HEK293 (cell line): Measurements from ENCODE around the gene SCFD1.

Source experiments
- CTCF ChIP-seq: fragments of 450-650 bp; formaldehyde crosslinking; IDR thresholded peaks from 2 replicates; pipeline ENCODE4 v1.5.1; 2016; ENCODE audit warnings: missing biosample characterization, missing genetic modification characterization
- KLF16 ChIP-seq: fragments of 450-650 bp; formaldehyde crosslinking; IDR thresholded peaks from 2 replicates; pipeline ENCODE4 v1.5.1; 2017; ENCODE audit warnings: missing biosample characterization, missing genetic modification characterization
- REST ChIP-seq: fragments of 450-650 bp; formaldehyde crosslinking; IDR thresholded peaks from 2 replicates; pipeline ENCODE4 v1.5.1; 2016; ENCODE audit warnings: missing biosample characterization, missing genetic modification characterization
- TRIM28 ChIP-seq: IDR thresholded peaks from 2 replicates; pipeline ENCODE4 v1.6.1; 2011; ENCODE audit warnings: low read length, control low read depth, borderline replicate concordance
- YY1 ChIP-seq: fragments of 450-650 bp; formaldehyde crosslinking; IDR thresholded peaks from 2 replicates; pipeline ENCODE4 v1.5.1; 2018; ENCODE audit warnings: missing biosample characterization, missing genetic modification characterization
- ZNF138 ChIP-seq: fragments of 450-650 bp; formaldehyde crosslinking; IDR thresholded peaks from 2 replicates; pipeline ENCODE4 v1.5.1; 2016; ENCODE audit warnings: missing biosample characterization, missing genetic modification characterization, borderline replicate concordance
- ZNF23 ChIP-seq: fragments of 450-650 bp; formaldehyde crosslinking; IDR thresholded peaks from 2 replicates; pipeline ENCODE4 v1.5.1; 2016; ENCODE audit warnings: missing biosample characterization, missing genetic modification characterization, borderline replicate concordance
- ZNF366 ChIP-seq: fragments of 450-650 bp; formaldehyde crosslinking; conservative IDR thresholded peaks from 2 replicates; pipeline ENCODE4 v1.5.1; 2016; ENCODE audit warnings: missing biosample characterization, missing genetic modification characterization
- ZNF501 ChIP-seq: fragments of 450-650 bp; formaldehyde crosslinking; IDR thresholded peaks from 2 replicates; pipeline ENCODE4 v1.5.1; 2016; ENCODE audit warnings: missing biosample characterization, missing genetic modification characterization
- ZNF610 ChIP-seq: fragments of 450-650 bp; formaldehyde crosslinking; IDR thresholded peaks from 2 replicates; pipeline ENCODE4 v1.5.1; 2016; ENCODE audit warnings: missing biosample characterization, missing genetic modification characterization, borderline replicate concordance
- ZNF677 ChIP-seq: fragments of 450-650 bp; IDR thresholded peaks from 2 replicates; pipeline ENCODE4 v1.5.0; 2018; ENCODE audit warnings: missing biosample characterization, mild to moderate bottlenecking, missing genetic modification characterization, moderate library complexity
- TF ChIP-seq, protein P1 (sequence below): fragments of 450-650 bp; formaldehyde crosslinking; IDR thresholded peaks from 2 replicates; pipeline ENCODE4 v1.5.1; 2016; ENCODE audit warnings: missing biosample characterization, missing genetic modification characterization

DNA sequence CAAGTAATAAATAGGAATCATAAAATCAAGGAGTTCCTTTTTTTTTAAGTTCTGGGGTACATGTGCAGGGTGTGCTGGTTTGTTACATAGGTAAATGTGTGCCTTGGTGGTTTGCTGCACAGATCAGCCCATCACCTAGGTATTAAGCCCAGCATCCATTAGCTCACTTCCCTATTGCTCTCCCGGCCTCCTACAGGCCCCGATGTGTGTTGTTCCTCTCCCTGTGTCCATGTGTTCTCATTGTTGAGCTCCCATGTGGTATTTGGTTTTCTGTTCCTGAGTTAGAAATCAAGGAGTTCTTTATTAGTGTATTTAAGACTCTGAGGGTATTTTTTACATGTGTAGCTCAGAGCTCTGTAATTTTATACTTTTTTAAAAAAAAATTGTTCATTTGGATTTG, 86.0 kb downstream of the SCFD1 start:
- no peak for TF ChIP-seq ZNF23 (tag by site-specific recombination)
- no peak for TF ChIP-seq CTCF (tag by site-specific recombination)
- TF ChIP-seq REST (tag by site-specific recombination) = no peak
- TF ChIP-seq ZNF138 (tag by site-specific recombination) = no peak
- no peak for TF ChIP-seq ZNF366 (tag by site-specific recombination)
- TF ChIP-seq ZNF610 = no peak
- no peak for TF ChIP-seq YY1 (tag by site-specific recombination)
- TF ChIP-seq ZNF677 (tag by site-specific recombination) = no peak
- TF ChIP-seq KLF16 (tag by site-specific recombination) = no peak
- no peak for TF ChIP-seq ZNF501
- TF ChIP-seq, protein P1, sequence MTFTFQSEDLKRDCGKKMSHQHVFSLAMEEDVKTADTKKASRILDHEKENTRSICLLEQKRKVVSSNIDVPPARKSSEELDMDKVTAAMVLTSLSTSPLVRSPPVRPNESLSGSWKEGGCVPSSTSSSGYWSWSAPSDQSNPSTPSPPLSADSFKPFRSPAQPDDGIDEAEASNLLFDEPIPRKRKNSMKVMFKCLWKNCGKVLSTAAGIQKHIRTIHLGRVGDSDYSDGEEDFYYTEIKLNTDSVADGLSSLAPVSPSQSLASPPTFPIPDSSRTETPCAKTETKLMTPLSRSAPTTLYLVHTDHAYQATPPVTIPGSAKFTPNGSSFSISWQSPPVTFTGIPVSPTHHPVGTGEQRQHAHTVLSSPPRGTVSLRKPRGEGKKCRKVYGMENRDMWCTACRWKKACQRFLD (tag by site-specific recombination) = no peak
- no peak for TF ChIP-seq TRIM28
